ENCODE data around the gene AGER.
A peak's percentile ranks its signal among the peaks of the same experiment; 100 is the strongest.

DNA sequence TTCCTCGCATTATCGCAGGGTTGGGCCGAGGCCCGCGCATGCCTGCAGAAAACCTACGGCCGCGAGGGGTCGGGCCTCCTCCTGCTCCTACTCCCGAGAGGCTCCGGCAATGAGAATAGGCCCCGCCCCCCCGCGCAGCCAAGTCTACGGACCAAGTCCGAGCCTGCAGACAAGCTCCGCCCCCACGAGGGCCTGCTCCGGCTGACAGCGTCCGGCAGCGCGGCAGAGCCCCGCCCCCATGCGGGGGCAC is 11.5 kb upstream of the AGER start:
- TF ChIP-seq POLR2AphosphoS5 (IDR thresholded peaks at IDR 0.05; ENCODE audit: low read depth, low read length) = no peak
- TF ChIP-seq GABPA (IDR thresholded peaks at IDR 0.05; ENCODE audit: low read depth) = no peak
- TF ChIP-seq SIN3A (IDR thresholded peaks at IDR 0.05; ENCODE audit: borderline replicate concordance, low read depth, low read length) = peak; percentile 78; the same call in 1 of the 2 replicates
- peak; percentile 98 for TF ChIP-seq MXI1 (IDR thresholded peaks at IDR 0.05; ENCODE audit: low read depth, low read length)
- TF ChIP-seq PBX3 (IDR thresholded peaks at IDR 0.05) = no peak
- TF ChIP-seq, protein P1, sequence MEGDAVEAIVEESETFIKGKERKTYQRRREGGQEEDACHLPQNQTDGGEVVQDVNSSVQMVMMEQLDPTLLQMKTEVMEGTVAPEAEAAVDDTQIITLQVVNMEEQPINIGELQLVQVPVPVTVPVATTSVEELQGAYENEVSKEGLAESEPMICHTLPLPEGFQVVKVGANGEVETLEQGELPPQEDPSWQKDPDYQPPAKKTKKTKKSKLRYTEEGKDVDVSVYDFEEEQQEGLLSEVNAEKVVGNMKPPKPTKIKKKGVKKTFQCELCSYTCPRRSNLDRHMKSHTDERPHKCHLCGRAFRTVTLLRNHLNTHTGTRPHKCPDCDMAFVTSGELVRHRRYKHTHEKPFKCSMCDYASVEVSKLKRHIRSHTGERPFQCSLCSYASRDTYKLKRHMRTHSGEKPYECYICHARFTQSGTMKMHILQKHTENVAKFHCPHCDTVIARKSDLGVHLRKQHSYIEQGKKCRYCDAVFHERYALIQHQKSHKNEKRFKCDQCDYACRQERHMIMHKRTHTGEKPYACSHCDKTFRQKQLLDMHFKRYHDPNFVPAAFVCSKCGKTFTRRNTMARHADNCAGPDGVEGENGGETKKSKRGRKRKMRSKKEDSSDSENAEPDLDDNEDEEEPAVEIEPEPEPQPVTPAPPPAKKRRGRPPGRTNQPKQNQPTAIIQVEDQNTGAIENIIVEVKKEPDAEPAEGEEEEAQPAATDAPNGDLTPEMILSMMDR (IDR thresholded peaks at IDR 0.05) = no peak; the same call in 1 of the 2 replicates
- no peak for TF ChIP-seq GATA2 (CRISPR knock-in tag; IDR thresholded peaks at IDR 0.05)
- TF ChIP-seq CHD2 (IDR thresholded peaks at IDR 0.05; ENCODE audit: low read length, partially characterized antibody) = peak; percentile 67
- no peak for TF ChIP-seq RAD21 (IDR thresholded peaks at IDR 0.05; ENCODE audit: low read length)
